HCT116 (cell line): ENCODE data around the gene TEKT5. TPM values are rescaled to one million over a fixed set of nuclear protein-coding genes. Genes with fewer than 3 reads are reported as not detected.

Experiments used
- ATAC-seq: fragments of 200-7000 bp; cut with Tn5 transposase; 2 replicates; pipeline ENCODE4 v1.9.1; 2020; ENCODE audit warnings: mild to moderate bottlenecking, moderate library complexity
- BruUV-seq: library from RNA; stranded (reverse); fragments of 400-500 nt; replicated peaks from 2 replicates; lab custom pipeline; 2021; lab: Mats Ljungman, UMichigan
- CTCF ChIA-PET: fragments of 300-600 bp; sonication (Branson Sonifier 250); formaldehyde crosslinking; loops from one replicate; lab custom pipeline; 2021; ENCODE audit warnings: antibody characterized with exemption; lab: Charles Lee
- POLR2A ChIA-PET: fragments of 300-600, 350-600 bp; sonication (Branson Sonifier 250); formaldehyde crosslinking; loops from one replicate; lab custom pipeline; 2021; ENCODE audit warnings: antibody characterized with exemption; lab: Charles Lee
- RAD21 ChIA-PET, 2 experiments: fragments of 300-600 bp; sonication (Branson Sonifier 250); formaldehyde crosslinking; loops; one replicate each; lab custom pipeline; 2023; ENCODE audit warnings: low total read pairs in 2 of 2; ENCODE audit not compliant: uncharacterized antibody in 2 of 2, unreplicated experiment in 2 of 2, low non-redundant PET in 1 of 2; lab: Charles Lee
- DNase-seq: peaks from one replicate; pipeline ENCODE4 v3.0.0-alpha.2; 2010; ENCODE audit warnings: low read depth, low spot score
- H2AFZ ChIP-seq: fragments of 200-600 bp; shearing (Covaris generic), sonication (generic); 2 replicates; pipeline ENCODE4 v1.6.1; 2017; ENCODE audit warnings: low read depth, mixed run types, mixed read lengths, antibody characterized with exemption, low read length; ENCODE audit not compliant: poor library complexity, severe bottlenecking
- H3K27ac ChIP-seq: 2 replicates; pipeline ENCODE4 v1.5.1; 2012; ENCODE audit warnings: low read depth, low read length
- H3K27me3 ChIP-seq: fragments of 200-600 bp; sonication (generic); 2 replicates; pipeline ENCODE4 v1.6.1; 2016; ENCODE audit warnings: mixed run types, low read length, mixed read lengths; ENCODE audit not compliant: insufficient read depth
- H3K36me3 ChIP-seq, 2 experiments: fragments of 200-500 bp in 1 of 2; fragments of 200-600 bp in 1 of 2; sonication (Bioruptor generic) in 1 of 2; sonication (generic) in 1 of 2; 2 replicates each; pipeline versions ENCODE4 v1.5.1 to v1.6.1; 2014 to 2016; ENCODE audit warnings: low read length in 2 of 2, inconsistent platforms in 1 of 2, mixed read lengths in 1 of 2, mixed run types in 1 of 2; ENCODE audit not compliant: insufficient read depth in 2 of 2, control insufficient read depth in 1 of 2
- H3K4me1 ChIP-seq, 2 experiments: fragments of 200-600 bp in 1 of 2; sonication (generic) in 1 of 2; 2 replicates each; pipeline versions ENCODE4 v1.5.1 to v1.6.1; 2012 to 2017; ENCODE audit warnings: low read length in 2 of 2, inconsistent platforms in 1 of 2, mild to moderate bottlenecking in 1 of 2, mixed read lengths in 1 of 2, mixed run types in 1 of 2, moderate library complexity in 1 of 2; ENCODE audit not compliant: insufficient read depth in 2 of 2, control insufficient read depth in 1 of 2
- H3K4me2 ChIP-seq: fragments of 200-600 bp; sonication (generic); 2 replicates; pipeline ENCODE4 v1.6.1; 2017; ENCODE audit warnings: mixed run types, low read length, mixed read lengths
- H3K4me3 ChIP-seq, 2 experiments: fragments of 200-600 bp in 1 of 2; sonication (generic) in 1 of 2; replicated peaks in 1 of 2; 2 replicates each; pipeline ENCODE4 v1.5.1; 2011 to 2016; ENCODE audit warnings: low read length in 2 of 2, control low read depth in 1 of 2, low read depth in 1 of 2, mild to moderate bottlenecking in 1 of 2, mixed read lengths in 1 of 2, mixed run types in 1 of 2
- H3K79me2 ChIP-seq: fragments of 200-600 bp; sonication (generic); 2 replicates; pipeline ENCODE4 v1.6.1; 2017; ENCODE audit warnings: mild to moderate bottlenecking, mixed run types, low read length, moderate library complexity, mixed read lengths; ENCODE audit not compliant: insufficient read depth
- H3K9ac ChIP-seq: fragments of 200-600 bp; sonication (generic); 2 replicates; pipeline ENCODE4 v1.6.1; 2016; ENCODE audit warnings: low read length, mixed read lengths
- H3K9me2 ChIP-seq: fragments of 200-600 bp; sonication (generic), shearing (Covaris generic); 2 replicates; pipeline ENCODE4 v1.6.1; 2017; ENCODE audit warnings: mixed run types, mild to moderate bottlenecking, moderate library complexity; ENCODE audit not compliant: insufficient read depth
- H3K9me3 ChIP-seq, 2 experiments: fragments of 200-500 bp in 1 of 2; fragments of 200-600 bp in 1 of 2; sonication (Bioruptor generic) in 1 of 2; sonication (generic) in 1 of 2; 2 replicates each; pipeline ENCODE4 v1.6.1; 2014 to 2017; ENCODE audit warnings: low read length in 2 of 2, mixed read lengths in 2 of 2, inconsistent platforms in 1 of 2, low read depth in 1 of 2, mild to moderate bottlenecking in 1 of 2, mixed run types in 1 of 2, moderate library complexity in 1 of 2; ENCODE audit not compliant: control insufficient read depth in 1 of 2, insufficient read depth in 1 of 2
- H4K20me1 ChIP-seq: fragments of 200-600 bp; sonication (generic), shearing (Covaris generic); 2 replicates; pipeline ENCODE4 v1.6.1; 2017; ENCODE audit warnings: mixed run types, mild to moderate bottlenecking, moderate library complexity; ENCODE audit not compliant: insufficient read depth
- ATF3 ChIP-seq: IDR thresholded peaks from 2 replicates; pipeline ENCODE4 v1.6.1; 2012
- CBX3 ChIP-seq: IDR thresholded peaks from 2 replicates; pipeline ENCODE4 v1.6.1; 2012; ENCODE audit warnings: low read depth
- CEBPB ChIP-seq: IDR thresholded peaks from 2 replicates; pipeline ENCODE4 v1.6.1; 2012; ENCODE audit warnings: low read depth
- CTCF ChIP-seq, 3 experiments: fragments of 200-600 bp in 1 of 3; sonication (generic) in 1 of 3; IDR thresholded peaks in 2 of 3; conservative IDR thresholded peaks in 1 of 3; 2 replicates each; pipeline ENCODE4 v1.5.1; 2012 to 2017; ENCODE audit warnings: low read depth in 2 of 3, low read length in 2 of 3, antibody characterized with exemption in 1 of 3, borderline replicate concordance in 1 of 3, control low read depth in 1 of 3, mild to moderate bottlenecking in 1 of 3, mixed read lengths in 1 of 3, mixed run types in 1 of 3, moderate library complexity in 1 of 3; ENCODE audit not compliant: insufficient read depth in 1 of 3
- EZH2 ChIP-seq: fragments of 200-600 bp; sonication (generic); IDR thresholded peaks from 2 replicates; pipeline ENCODE4 v1.6.1; 2017; ENCODE audit warnings: antibody characterized with exemption, mixed run types
- FOSL1 ChIP-seq: IDR thresholded peaks from 2 replicates; pipeline ENCODE4 v1.6.1; 2012; ENCODE audit warnings: low read depth
- JUND ChIP-seq: IDR thresholded peaks from 2 replicates; pipeline ENCODE4 v1.6.1; 2012
- MAX ChIP-seq: IDR thresholded peaks from 2 replicates; pipeline ENCODE4 v1.6.1; 2012
- POLR2A ChIP-seq: IDR thresholded peaks from 2 replicates; pipeline ENCODE4 v1.7.0; 2011; ENCODE audit warnings: borderline replicate concordance; ENCODE audit not compliant: insufficient read depth, insufficient read length; ENCODE audit errors: extremely low read depth
- REST ChIP-seq: IDR thresholded peaks from 2 replicates; pipeline ENCODE4 v1.6.1; 2012; ENCODE audit warnings: low read depth
- SIN3A ChIP-seq: IDR thresholded peaks from 2 replicates; pipeline ENCODE4 v1.6.1; 2012; ENCODE audit warnings: low read depth
- SP1 ChIP-seq: IDR thresholded peaks from 2 replicates; pipeline ENCODE4 v1.6.1; 2012; ENCODE audit warnings: low read depth
- TCF7L2 ChIP-seq: IDR thresholded peaks from 2 replicates; pipeline ENCODE4 v1.7.0; 2011; ENCODE audit warnings: borderline replicate concordance, inconsistent platforms; ENCODE audit not compliant: insufficient read depth, insufficient read length; ENCODE audit errors: extremely low read depth
- YY1 ChIP-seq: IDR thresholded peaks from 2 replicates; pipeline ENCODE4 v1.6.1; 2011; ENCODE audit warnings: low read length, low read depth, moderate library complexity, mild to moderate bottlenecking; ENCODE audit not compliant: insufficient replicate concordance; ENCODE audit errors: extremely low read depth
- ZBTB33 ChIP-seq: IDR thresholded peaks from 2 replicates; pipeline ENCODE4 v1.6.1; 2011; ENCODE audit warnings: mild to moderate bottlenecking, low read length, moderate library complexity; ENCODE audit not compliant: insufficient replicate concordance; ENCODE audit errors: extremely low read depth
- ZNF274 ChIP-seq: fragments of 200-500 bp; sonication (Bioruptor generic); IDR thresholded peaks from 2 replicates; pipeline ENCODE4 v1.6.1; 2014; ENCODE audit warnings: mild to moderate bottlenecking, low read depth, low read length, inconsistent platforms
- intact Hi-C: fragments of 100-400 bp; cut with micrococcal nuclease; formaldehyde crosslinking; loops from 2 replicates; pipeline ENCODE4 v1.10.0; 2022
- total RNA-seq: library from RNA; stranded (reverse); gene quantifications from one replicate; pipeline ENCODE4 v1.2.1, GENCODE V29; 2021; ENCODE audit not compliant: unreplicated experiment

The TEKT5 gene
- total RNA-seq, 1 experiment from 2014 or later = 0.37 TPM

- no peaks in the 10 kb centered on the region for H3K9me2 ChIP-seq
- no peak overlapping the region for H3K4me2 ChIP-seq
- H3K4me3 ChIP-seq = no peak overlapping the region
- H3K4me1 ChIP-seq = no peaks in the 10 kb centered on the region
- no peak overlapping the region for H3K27ac ChIP-seq
- H3K9me3 ChIP-seq = no peaks in the 10 kb centered on the region
- H3K27me3 ChIP-seq = no peaks in the 10 kb centered on the region
- no peaks in the 10 kb centered on the region for H4K20me1 ChIP-seq
- ChIA-PET POLR2A (no interaction called here), RAD21 (no interaction called here), CTCF (no interaction called here)
- no peak overlapping the region for H2AFZ ChIP-seq
- no peak overlapping the region for H3K9ac ChIP-seq
- no peaks in the 10 kb centered on the region for H3K79me2 ChIP-seq
- intact Hi-C loops = no loop called here
- ATAC-seq (no peak), DNase-seq (no peak)
- TF ChIP-seq REST = no peak
- TF ChIP-seq SIN3A = no peak
- TF ChIP-seq ZBTB33 = no peak
- no peak for TF ChIP-seq SP1
- no peak for TF ChIP-seq CTCF (IDR thresholded peaks at IDR 0.05 in 2 of 3, conservative IDR thresholded peaks at IDR 0.05 in 1 of 3; ENCODE audit: borderline replicate concordance in 1 of 3, insufficient read depth in 1 of 3, low read depth in 2 of 3, low read length in 2 of 3)
- TF ChIP-seq CEBPB = no peak
- no peak for TF ChIP-seq ZNF274
- TF ChIP-seq CBX3 = no peak
- no peak for TF ChIP-seq ATF3
- TF ChIP-seq YY1 = no peak
- no peak for TF ChIP-seq TCF7L2
- no peak for TF ChIP-seq FOSL1
- no peak for TF ChIP-seq MAX
- TF ChIP-seq JUND = no peak
- TF ChIP-seq EZH2 = no peak
- TF ChIP-seq POLR2A = no peak
- no TSS peak for BruUV-seq
- no peaks in the 10 kb centered on the region for H3K36me3 ChIP-seq
Measured at GRCh38 chr16:10601444-10602408, 93.0 kb downstream of the TEKT5 start.
